Measurements from ENCODE around the gene LTK.

The LTK gene

DNA sequence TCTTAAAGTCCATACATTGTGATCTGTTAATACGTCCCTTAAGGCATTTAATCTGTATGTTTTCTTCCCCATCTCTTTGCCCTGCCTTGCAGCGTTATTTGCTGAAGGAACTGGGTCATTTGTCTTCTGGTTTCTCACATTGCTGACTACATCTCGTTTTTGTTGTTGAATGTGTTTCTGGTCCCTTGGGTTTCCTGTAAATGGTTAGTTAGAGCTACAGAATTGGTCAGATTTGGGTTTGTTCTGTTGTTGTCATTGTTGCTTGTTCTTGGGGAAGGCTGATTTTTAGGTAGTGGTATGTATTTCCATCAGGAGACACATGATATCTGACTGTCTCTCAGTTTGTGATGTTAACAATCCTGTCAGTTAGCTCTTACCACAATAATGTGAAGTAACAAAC lies 46.9 kb downstream of the LTK start:
- no peak for DNase-seq (ENCODE audit: low read depth)
- H3K4me3 ChIP-seq (ENCODE audit: low read depth, low read length), result no peak overlapping the region
- TF ChIP-seq, protein P1, sequence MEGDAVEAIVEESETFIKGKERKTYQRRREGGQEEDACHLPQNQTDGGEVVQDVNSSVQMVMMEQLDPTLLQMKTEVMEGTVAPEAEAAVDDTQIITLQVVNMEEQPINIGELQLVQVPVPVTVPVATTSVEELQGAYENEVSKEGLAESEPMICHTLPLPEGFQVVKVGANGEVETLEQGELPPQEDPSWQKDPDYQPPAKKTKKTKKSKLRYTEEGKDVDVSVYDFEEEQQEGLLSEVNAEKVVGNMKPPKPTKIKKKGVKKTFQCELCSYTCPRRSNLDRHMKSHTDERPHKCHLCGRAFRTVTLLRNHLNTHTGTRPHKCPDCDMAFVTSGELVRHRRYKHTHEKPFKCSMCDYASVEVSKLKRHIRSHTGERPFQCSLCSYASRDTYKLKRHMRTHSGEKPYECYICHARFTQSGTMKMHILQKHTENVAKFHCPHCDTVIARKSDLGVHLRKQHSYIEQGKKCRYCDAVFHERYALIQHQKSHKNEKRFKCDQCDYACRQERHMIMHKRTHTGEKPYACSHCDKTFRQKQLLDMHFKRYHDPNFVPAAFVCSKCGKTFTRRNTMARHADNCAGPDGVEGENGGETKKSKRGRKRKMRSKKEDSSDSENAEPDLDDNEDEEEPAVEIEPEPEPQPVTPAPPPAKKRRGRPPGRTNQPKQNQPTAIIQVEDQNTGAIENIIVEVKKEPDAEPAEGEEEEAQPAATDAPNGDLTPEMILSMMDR (IDR thresholded peaks at IDR 0.05; ENCODE audit: control insufficient read depth, extremely low read depth, insufficient read depth), result no peak

DNA sequence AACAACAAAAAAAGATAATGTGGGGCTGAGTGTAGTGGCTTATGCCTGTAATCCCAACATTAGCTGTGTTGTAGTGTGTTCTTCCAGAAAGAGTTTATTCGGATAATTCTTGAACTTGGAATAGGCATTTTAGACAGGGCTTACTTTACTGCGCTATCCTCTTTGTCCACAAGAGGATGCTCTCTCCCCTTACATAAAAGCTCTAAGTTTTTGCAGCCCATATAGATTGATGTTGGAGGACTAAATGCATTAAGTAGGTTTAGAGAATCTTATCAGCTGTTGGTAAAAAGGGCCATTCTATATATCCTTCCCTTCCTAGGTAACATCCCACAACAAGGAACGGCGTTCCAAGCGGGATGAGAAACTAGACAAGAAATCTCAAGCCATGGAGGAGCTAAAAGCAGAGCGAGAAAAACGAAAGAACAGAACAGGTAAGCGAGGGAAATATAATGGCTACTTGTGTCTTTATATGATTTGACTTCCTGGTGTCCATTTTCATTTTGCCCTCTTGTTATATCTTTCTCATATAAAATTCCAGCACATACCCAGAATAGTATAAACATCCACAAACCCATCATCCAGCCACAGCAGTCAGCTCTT lies 47.7 kb downstream of the LTK start:
- H3K4me3 ChIP-seq (ENCODE audit: low read depth, low read length), result no peak overlapping the region
- peak; percentile 35 for DNase-seq (ENCODE audit: low read depth)
- TF ChIP-seq, protein P1 (IDR thresholded peaks at IDR 0.05; ENCODE audit: control insufficient read depth, extremely low read depth, insufficient read depth), result peak; percentile 92

DNA sequence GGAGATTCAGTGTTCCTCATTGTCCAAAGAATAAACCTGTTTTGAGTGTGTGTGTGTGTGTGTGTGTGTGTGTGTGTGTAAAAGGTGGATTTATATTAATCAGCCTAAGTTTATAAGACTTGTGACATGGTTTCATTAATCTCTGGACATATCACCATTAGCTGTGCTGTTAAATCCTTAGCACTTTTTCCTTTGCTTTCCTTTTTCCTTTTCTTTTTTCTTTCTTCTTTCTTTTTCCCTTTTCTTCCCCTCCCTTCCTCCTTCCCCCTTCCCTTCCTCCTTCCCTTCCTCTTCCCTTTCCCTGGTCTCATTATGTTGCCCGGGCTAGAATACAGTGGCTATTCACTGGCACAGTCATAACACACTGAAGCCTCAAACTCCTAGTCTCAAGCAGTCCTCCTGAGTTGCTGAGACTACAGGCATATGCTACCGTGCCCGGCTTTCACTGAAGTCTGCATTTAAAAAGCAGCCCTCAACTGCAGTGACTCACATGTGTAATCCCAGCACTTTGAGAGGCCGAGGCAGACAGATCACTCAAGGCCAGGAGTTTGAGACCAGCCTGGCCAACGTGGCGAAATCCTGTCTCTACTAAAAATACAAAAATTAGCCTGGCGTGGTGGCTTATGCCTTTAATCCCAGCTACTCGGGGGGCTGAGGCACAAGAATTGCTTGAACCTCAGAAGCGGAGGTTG lies 48.6 kb downstream of the LTK start:
- DNase-seq (ENCODE audit: low read depth), result no peak
- H3K4me3 ChIP-seq (ENCODE audit: low read depth, low read length), result no peak overlapping the region
- TF ChIP-seq, protein P1 (IDR thresholded peaks at IDR 0.05; ENCODE audit: control insufficient read depth, extremely low read depth, insufficient read depth), result no peak

DNA sequence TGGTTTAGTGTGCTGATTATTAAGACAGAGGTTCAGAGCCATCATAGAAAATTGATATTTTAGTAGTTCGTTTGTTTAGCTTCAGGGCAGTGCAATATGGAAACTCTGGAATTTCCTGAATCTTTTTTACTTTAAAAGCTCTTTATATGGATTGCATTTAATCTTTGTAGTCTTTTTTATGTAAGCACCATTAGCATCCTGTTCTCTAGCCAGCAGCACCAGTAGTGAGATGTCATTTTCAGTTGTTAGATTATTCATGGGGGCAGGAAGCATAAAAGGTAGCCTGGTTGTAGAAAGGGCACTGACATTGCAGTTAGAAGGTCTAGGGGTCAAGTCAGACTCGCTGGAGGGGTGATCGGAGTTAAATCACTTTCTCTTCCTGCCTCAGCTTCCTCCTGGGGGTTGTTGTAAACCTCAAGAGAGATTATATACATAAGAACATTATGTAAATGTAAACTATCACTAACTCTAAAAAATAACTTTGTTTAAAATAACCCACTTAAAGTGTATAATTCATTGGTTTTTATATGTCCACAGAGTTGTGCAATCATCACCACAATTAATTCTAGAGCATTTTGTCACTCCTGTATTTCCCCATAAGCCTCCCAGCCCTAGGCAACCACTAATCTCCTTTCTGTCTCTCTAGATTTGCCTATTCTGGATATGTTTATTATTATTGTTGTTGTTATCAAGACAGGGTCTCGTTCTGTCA lies 51.4 kb downstream of the LTK start:
- H3K4me3 ChIP-seq (ENCODE audit: low read depth, low read length), result no peak overlapping the region
- no peak for DNase-seq (ENCODE audit: low read depth)
- TF ChIP-seq, protein P1 (IDR thresholded peaks at IDR 0.05; ENCODE audit: control insufficient read depth, extremely low read depth, insufficient read depth), result no peak

All from LNCaP clone FGC (cell line).